Astrocyte (in vitro differentiated cells and primary cell): Measurements from ENCODE around the gene PECR. TPM values are rescaled to one million over a fixed set of nuclear protein-coding genes. Genes with fewer than 3 reads are reported as not detected.
"Not testable (repeated sequence)": the region's sequence is repeated elsewhere in the genome, so short reads cannot be mapped to it uniquely, and the experiment has no call there.

ENCODE experiments used
- DNase-seq: peaks from one replicate; pipeline ENCODE4 v3.0.0-alpha.2; 2010; ENCODE audit warnings: low read depth
- FAIRE-seq: peaks from 2 replicates; lab custom pipeline; 2011; peaks lifted over from hg19 to GRCh38; lab: Jason Lieb, UNC
- H2AFZ ChIP-seq: 2 replicates; pipeline ENCODE4 v1.6.0; 2012; ENCODE audit warnings: low read depth, low read length, inconsistent platforms
- H3K27ac ChIP-seq: 2 replicates; pipeline ENCODE4 v1.5.1; 2011; ENCODE audit warnings: low read depth, low read length, inconsistent platforms
- H3K27me3 ChIP-seq: 2 replicates; pipeline ENCODE4 v1.6.0; 2011; ENCODE audit warnings: low read length, inconsistent platforms; ENCODE audit not compliant: insufficient read depth
- H3K36me3 ChIP-seq: 2 replicates; pipeline ENCODE4 v1.5.1; 2011; ENCODE audit warnings: low read length, inconsistent platforms; ENCODE audit not compliant: insufficient read depth
- H3K4me1 ChIP-seq: 2 replicates; pipeline ENCODE4 v1.5.1; 2011; ENCODE audit warnings: low read length, inconsistent platforms; ENCODE audit not compliant: insufficient read depth
- H3K4me2 ChIP-seq: 2 replicates; pipeline ENCODE4 v1.6.0; 2012; ENCODE audit warnings: low read length, inconsistent platforms
- H3K4me3 ChIP-seq: 2 replicates; pipeline ENCODE4 v1.5.1; 2011; ENCODE audit warnings: low read depth, mild to moderate bottlenecking, low read length, inconsistent platforms; ENCODE audit not compliant: insufficient read depth
- H3K79me2 ChIP-seq: 2 replicates; pipeline ENCODE4 v1.6.0; 2012; ENCODE audit warnings: mild to moderate bottlenecking, low read length, inconsistent platforms; ENCODE audit not compliant: insufficient read depth
- H3K9ac ChIP-seq: 2 replicates; pipeline ENCODE4 v1.6.0; 2012; ENCODE audit warnings: mild to moderate bottlenecking, low read length, inconsistent platforms
- H3K9me3 ChIP-seq: 2 replicates; pipeline ENCODE4 v1.5.1; 2012; ENCODE audit warnings: low read depth, mild to moderate bottlenecking, low read length, inconsistent platforms; ENCODE audit not compliant: insufficient read depth
- H4K20me1 ChIP-seq: 2 replicates; pipeline ENCODE4 v1.6.0; 2012; ENCODE audit warnings: low read length, inconsistent platforms; ENCODE audit not compliant: insufficient read depth
- H3K27ac Mint-ChIP-seq: one replicate; pipeline ENCODE4 v1.8.0; 2021; ENCODE audit warnings: mild to moderate bottlenecking, mixed read lengths; ENCODE audit not compliant: unreplicated experiment
- H3K27me3 Mint-ChIP-seq: one replicate; pipeline ENCODE4 v1.8.0; 2021; ENCODE audit warnings: low read depth, mixed read lengths; ENCODE audit not compliant: unreplicated experiment
- H3K36me3 Mint-ChIP-seq: one replicate; pipeline ENCODE4 v1.8.0; 2021; ENCODE audit warnings: low read depth, mixed read lengths; ENCODE audit not compliant: unreplicated experiment
- H3K4me1 Mint-ChIP-seq: one replicate; pipeline ENCODE4 v1.8.0; 2021; ENCODE audit warnings: low read depth, mixed read lengths; ENCODE audit not compliant: unreplicated experiment
- H3K4me3 Mint-ChIP-seq: one replicate; pipeline ENCODE4 v1.8.0; 2021; ENCODE audit warnings: mild to moderate bottlenecking, moderate library complexity, mixed read lengths; ENCODE audit not compliant: unreplicated experiment
- H3K9me3 Mint-ChIP-seq: one replicate; pipeline ENCODE4 v1.8.0; 2021; ENCODE audit warnings: mild to moderate bottlenecking, mixed read lengths; ENCODE audit not compliant: unreplicated experiment
- EZH2 ChIP-seq: IDR thresholded peaks from 2 replicates; pipeline ENCODE4 v1.6.1; 2012; ENCODE audit warnings: mild to moderate bottlenecking, low read length, inconsistent platforms; ENCODE audit not compliant: insufficient read depth
- total RNA-seq: library from RNA; stranded (reverse); gene quantifications from 2 replicates; pipeline ENCODE4 v1.2.1, GENCODE V29; 2021
- TF ChIP-seq, protein P1 (sequence below): IDR thresholded peaks from 2 replicates; pipeline ENCODE4 v1.5.1; 2011; ENCODE audit warnings: low read depth, mild to moderate bottlenecking, inconsistent platforms, low read length, moderate library complexity; ENCODE audit not compliant: insufficient read depth

Gene PECR
- total RNA-seq, 1 donor from 2014 or later: 17.0 TPM

DNA sequence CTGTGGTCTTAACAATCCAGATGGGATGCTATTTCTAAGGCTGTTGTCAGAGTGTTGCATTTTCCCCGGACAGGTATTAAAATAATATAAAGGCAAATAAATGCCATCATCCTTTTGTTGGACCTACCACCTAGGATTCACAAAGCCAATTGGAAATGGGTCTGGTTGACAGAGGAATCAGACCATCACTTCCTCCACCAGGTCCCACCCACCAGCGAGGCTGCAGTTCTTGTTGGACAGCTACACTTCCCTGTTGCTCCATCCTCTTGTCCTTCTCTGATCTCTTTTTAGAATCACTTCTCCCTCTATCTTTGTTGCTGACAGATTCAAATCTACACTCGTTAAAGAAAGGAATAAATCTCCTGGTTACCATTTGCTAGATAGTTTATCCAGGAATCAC, 1.2 kb upstream of the PECR start:
- Histone ChIP-seq H3K9ac (no peak overlapping the region), H3K27ac (no peak overlapping the region), H3K36me3 (no peaks in the 10 kb centered on the region), H4K20me1 (no peaks in the 10 kb centered on the region), H3K4me3 (peak overlapping the region; percentile 80), H3K4me2 (peak overlapping the region; percentile 95), H3K27me3 (no peaks in the 10 kb centered on the region), H2AFZ (no peak overlapping the region), H3K4me1 (peaks cover 31% of the 10 kb centered on the region), H3K9me3 (no peaks in the 10 kb centered on the region), H3K79me2 (no peaks in the 10 kb centered on the region)
- DNase-seq: peak; percentile 29
- no peak for FAIRE-seq
- H3K9me3 Mint-ChIP-seq: no peaks in the 10 kb centered on the region
- peak overlapping the region; percentile 63 for H3K27ac Mint-ChIP-seq
- H3K36me3 Mint-ChIP-seq: no peaks in the 10 kb centered on the region
- H3K4me1 Mint-ChIP-seq: peaks cover 38% of the 10 kb centered on the region
- peak overlapping the region; percentile 97 for H3K4me3 Mint-ChIP-seq
- no peak for TF ChIP-seq EZH2
- TF ChIP-seq, protein P1, sequence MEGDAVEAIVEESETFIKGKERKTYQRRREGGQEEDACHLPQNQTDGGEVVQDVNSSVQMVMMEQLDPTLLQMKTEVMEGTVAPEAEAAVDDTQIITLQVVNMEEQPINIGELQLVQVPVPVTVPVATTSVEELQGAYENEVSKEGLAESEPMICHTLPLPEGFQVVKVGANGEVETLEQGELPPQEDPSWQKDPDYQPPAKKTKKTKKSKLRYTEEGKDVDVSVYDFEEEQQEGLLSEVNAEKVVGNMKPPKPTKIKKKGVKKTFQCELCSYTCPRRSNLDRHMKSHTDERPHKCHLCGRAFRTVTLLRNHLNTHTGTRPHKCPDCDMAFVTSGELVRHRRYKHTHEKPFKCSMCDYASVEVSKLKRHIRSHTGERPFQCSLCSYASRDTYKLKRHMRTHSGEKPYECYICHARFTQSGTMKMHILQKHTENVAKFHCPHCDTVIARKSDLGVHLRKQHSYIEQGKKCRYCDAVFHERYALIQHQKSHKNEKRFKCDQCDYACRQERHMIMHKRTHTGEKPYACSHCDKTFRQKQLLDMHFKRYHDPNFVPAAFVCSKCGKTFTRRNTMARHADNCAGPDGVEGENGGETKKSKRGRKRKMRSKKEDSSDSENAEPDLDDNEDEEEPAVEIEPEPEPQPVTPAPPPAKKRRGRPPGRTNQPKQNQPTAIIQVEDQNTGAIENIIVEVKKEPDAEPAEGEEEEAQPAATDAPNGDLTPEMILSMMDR: no peak
- no peaks in the 10 kb centered on the region for H3K27me3 Mint-ChIP-seq

DNA sequence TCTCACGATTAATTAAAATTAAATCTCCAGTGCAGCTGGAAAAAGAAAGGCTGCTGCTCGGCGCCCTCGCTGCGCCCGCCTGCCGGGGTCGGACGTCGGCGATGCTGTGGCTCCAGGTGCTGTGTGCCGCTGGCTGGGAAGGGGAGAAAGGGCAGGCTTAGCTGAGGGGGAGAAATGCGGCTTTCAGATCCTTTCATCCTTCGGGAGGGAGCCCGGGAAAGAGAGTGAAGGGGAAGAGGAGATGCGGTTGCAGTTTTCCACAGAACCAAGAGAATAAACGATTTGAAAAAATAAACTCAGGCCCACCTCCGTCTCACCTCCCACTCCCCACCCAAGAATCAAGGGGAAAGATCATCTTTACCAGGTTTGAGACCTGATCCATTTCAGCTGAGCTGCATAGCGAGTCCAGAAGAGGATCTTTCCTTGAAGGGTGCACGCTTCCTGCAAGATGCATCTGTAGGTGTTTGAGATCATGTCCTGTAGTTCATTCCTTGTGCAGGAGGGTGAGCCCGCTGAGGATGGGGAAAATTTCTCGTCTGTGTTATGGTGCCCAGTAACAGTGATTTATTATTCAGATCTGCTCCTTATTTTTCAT, 605 bp upstream of the PECR start:
- H3K36me3 ChIP-seq: no peaks in the 10 kb centered on the region
- H3K27ac ChIP-seq: peak overlapping the region; percentile 40
- H3K4me1 Mint-ChIP-seq: peaks cover 38% of the 10 kb centered on the region
- H3K4me3 Mint-ChIP-seq: peak overlapping the region; percentile 97
- peak overlapping the region; percentile 86 for H3K9ac ChIP-seq
- no peak for FAIRE-seq
- H3K4me1 ChIP-seq: peaks cover 31% of the 10 kb centered on the region
- peak overlapping the region; percentile 66 for H2AFZ ChIP-seq
- no peaks in the 10 kb centered on the region for H4K20me1 ChIP-seq
- no peaks in the 10 kb centered on the region for H3K9me3 Mint-ChIP-seq
- no peaks in the 10 kb centered on the region for H3K36me3 Mint-ChIP-seq
- peak overlapping the region; percentile 80 for H3K4me3 ChIP-seq
- H3K27me3 ChIP-seq: no peaks in the 10 kb centered on the region
- H3K79me2 ChIP-seq: no peaks in the 10 kb centered on the region
- no peak for TF ChIP-seq EZH2
- TF ChIP-seq, protein P1: no peak
- no peaks in the 10 kb centered on the region for H3K9me3 ChIP-seq
- peak overlapping the region; percentile 95 for H3K4me2 ChIP-seq
- DNase-seq: no peak
- no peaks in the 10 kb centered on the region for H3K27me3 Mint-ChIP-seq
- H3K27ac Mint-ChIP-seq: peak overlapping the region; percentile 72

DNA sequence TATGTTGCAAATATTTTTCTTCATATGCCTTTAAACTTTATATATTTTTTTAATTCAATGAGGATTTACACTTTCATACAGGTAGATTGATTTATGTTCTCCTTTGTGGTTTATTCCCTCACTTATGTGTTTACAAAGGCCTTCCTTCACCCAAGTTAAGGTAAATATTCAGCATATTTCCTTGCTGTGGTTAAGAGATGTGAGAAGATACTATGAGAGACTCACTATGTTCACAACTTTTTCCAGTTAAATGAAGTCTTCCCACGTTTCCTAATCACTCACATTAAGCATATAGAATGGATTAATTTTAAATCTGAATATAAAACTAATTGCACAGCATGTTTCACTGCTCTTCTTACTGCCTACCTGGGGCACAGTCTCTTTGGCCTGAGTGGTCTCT, 597 bp downstream of the PECR start:
- Mint-ChIP-seq H3K4me3 (peak overlapping the region; percentile 97), H3K27ac (peak overlapping the region; percentile 84), H3K27me3 (no peaks in the 10 kb centered on the region), H3K4me1 (peaks cover 38% of the 10 kb centered on the region), H3K9me3 (no peaks in the 10 kb centered on the region), H3K36me3 (no peaks in the 10 kb centered on the region)
- Histone ChIP-seq H3K36me3 (no peaks in the 10 kb centered on the region), H3K4me3 (peak overlapping the region; percentile 80), H4K20me1 (no peaks in the 10 kb centered on the region), H3K4me2 (peak overlapping the region; percentile 95), H3K9ac (peak overlapping the region; percentile 86), H3K79me2 (no peaks in the 10 kb centered on the region), H3K27me3 (no peaks in the 10 kb centered on the region), H2AFZ (peak overlapping the region; percentile 99), H3K4me1 (peaks cover 31% of the 10 kb centered on the region), H3K9me3 (no peaks in the 10 kb centered on the region), H3K27ac (no peak overlapping the region)
- TF ChIP-seq, protein P1: no peak
- TF ChIP-seq EZH2: no peak
- DNase-seq (no peak), FAIRE-seq (no peak)

DNA sequence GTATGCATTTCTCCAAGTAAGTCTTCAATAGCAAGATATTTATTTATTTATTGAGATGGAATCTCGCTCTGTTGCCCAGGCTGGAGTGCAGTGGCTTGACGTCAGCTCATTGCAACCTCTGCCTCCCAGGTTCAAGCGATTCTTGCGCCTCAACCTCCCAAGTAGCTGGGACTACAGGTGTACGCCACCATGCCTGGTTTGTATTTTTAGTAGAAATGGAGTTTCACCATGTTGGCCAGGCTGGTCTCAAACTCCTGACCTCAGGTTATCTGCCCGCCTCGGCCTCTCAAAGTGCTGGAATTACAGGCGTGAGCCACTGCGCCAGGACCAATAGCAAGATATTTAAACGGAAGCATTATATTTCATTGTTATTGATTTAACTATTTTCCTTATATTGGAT, 1.6 kb downstream of the PECR start:
- not testable (repeated sequence) for H3K9me3 ChIP-seq, H3K27ac ChIP-seq, H3K4me3 Mint-ChIP-seq, DNase-seq, H2AFZ ChIP-seq, H3K4me3 ChIP-seq, H3K27ac Mint-ChIP-seq, H4K20me1 ChIP-seq, H3K4me2 ChIP-seq, H3K27me3 ChIP-seq, FAIRE-seq, H3K79me2 ChIP-seq, H3K27me3 Mint-ChIP-seq, H3K9me3 Mint-ChIP-seq, H3K36me3 ChIP-seq, H3K36me3 Mint-ChIP-seq, H3K9ac ChIP-seq
- peaks cover 34% of the 10 kb centered on the region for H3K4me1 Mint-ChIP-seq
- peaks cover 31% of the 10 kb centered on the region for H3K4me1 ChIP-seq
